H1 (cell line): ENCODE results near the gene PARD6A.

Experiments used
- EZH2 ChIP-seq: fragments of 200-600 bp; sonication (generic); IDR thresholded peaks from 2 replicates; pipeline ENCODE4 v1.7.1; 2012; ENCODE audit warnings: low read depth, mild to moderate bottlenecking, moderate library complexity, low read length, inconsistent platforms; ENCODE audit not compliant: severe bottlenecking
- POLR2A ChIP-seq, 2 experiments: IDR thresholded peaks; 1 replicate in 1 of 2; 2 replicates in 1 of 2; pipeline ENCODE4 v1.6.1; 2011; ENCODE audit warnings: low read depth in 2 of 2, low read length in 2 of 2, mild to moderate bottlenecking in 2 of 2; ENCODE audit errors: control extremely low read depth in 1 of 2
- SIN3A ChIP-seq, 2 experiments: IDR thresholded peaks in 1 of 2; conservative IDR thresholded peaks in 1 of 2; 2 replicates each; pipeline ENCODE4 v1.6.1; 2011 to 2012; ENCODE audit warnings: low read length in 2 of 2, improper control_type of control experiment in 1 of 2, low read depth in 1 of 2, mild to moderate bottlenecking in 1 of 2

DNA sequence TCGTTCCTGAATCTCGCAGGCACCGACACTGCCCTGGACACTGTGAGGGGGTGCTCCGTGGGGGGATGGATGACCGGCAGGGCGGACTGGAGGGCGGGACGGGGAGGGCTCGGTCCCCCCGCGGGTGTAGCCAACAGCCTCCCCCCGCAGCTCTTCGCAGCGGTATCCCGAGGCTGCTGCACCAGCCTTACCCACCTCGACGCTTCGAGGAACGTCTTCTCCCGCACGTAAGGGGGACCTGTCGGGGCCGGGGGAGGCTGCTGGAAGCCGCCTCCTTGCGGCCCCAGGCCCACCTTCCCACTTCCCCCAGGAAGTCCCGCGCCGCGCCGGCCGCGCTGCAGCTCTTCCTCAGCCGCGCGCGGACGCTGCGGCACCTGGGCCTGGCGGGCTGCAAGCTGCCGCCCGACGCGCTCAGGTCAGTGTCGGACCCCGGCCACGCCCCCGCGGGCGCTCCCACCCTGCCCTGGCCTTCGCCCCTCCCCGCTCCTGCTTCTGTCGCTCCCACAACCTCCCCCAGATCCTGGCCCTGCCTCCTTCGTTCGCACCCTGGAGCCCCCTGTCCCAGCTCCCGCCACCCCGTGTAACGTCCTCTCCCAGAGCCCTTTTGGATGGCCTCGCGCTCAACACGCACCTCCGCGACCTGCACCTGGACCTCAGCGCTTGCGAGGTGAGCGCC lies 12.5 kb upstream of the PARD6A start:
- TF ChIP-seq POLR2A (IDR thresholded peaks at IDR 0.05; ENCODE audit: control extremely low read depth in 1 of 2, low read depth in 2 of 2, low read length in 2 of 2) (no peak), EZH2 (no peak), SIN3A (conservative IDR thresholded peaks at IDR 0.05 in 1 of 2, IDR thresholded peaks at IDR 0.05 in 1 of 2; ENCODE audit: low read depth in 1 of 2, low read length in 2 of 2) (no peak)
